ENCODE results near the gene CTU1. TPM values are rescaled to one million over a fixed set of nuclear protein-coding genes. Genes with fewer than 3 reads are reported as not detected.

The CTU1 gene
- total RNA-seq, 6 experiments from 2014 or later: 5.0 to 8.9 (median 5.9) TPM

DNA sequence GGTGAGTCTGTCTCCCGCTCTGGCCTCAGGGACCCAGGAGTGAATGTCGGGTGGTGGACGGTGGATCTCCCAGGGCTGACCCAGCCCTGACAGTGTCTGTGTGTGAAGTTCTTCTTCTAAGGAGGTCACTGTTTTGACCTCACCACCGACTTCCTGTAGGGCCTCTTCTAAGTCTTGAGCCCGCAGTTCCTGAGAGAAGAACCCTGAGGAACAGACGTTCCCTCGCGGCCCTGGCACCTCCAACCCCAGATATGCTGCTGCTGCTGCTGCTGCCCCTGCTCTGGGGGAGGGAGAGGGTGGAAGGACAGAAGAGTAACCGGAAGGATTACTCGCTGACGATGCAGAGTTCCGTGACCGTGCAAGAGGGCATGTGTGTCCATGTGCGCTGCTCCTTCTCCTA, 33.9 kb upstream of the CTU1 start, which contains the start of gene SIGLEC7:
TSS of gene SIGLEC7 (plus strand) at position 183 of the 400 bp plus-strand sequence. CDS start at position 252, 69 bp downstream.
- Mint-ChIP-seq H3K4me1 (ENCODE audit: low read depth) (no peaks in the 10 kb centered on the region), H3K4me3 (no peak within 1 kb of the TSS), H3K9me3 (peaks cover under 1% of the 10 kb centered on the region; the same call in 1 of the 2 replicates), H3K27ac (no peak within 1 kb of the TSS), H3K27me3 (ENCODE audit: insufficient read depth) (peaks cover 11% of the 10 kb centered on the region), H3K36me3 (ENCODE audit: low read depth) (no peaks in the 10 kb centered on the region)
- DNase-seq: no peak
- TF ChIP-seq, protein P1, sequence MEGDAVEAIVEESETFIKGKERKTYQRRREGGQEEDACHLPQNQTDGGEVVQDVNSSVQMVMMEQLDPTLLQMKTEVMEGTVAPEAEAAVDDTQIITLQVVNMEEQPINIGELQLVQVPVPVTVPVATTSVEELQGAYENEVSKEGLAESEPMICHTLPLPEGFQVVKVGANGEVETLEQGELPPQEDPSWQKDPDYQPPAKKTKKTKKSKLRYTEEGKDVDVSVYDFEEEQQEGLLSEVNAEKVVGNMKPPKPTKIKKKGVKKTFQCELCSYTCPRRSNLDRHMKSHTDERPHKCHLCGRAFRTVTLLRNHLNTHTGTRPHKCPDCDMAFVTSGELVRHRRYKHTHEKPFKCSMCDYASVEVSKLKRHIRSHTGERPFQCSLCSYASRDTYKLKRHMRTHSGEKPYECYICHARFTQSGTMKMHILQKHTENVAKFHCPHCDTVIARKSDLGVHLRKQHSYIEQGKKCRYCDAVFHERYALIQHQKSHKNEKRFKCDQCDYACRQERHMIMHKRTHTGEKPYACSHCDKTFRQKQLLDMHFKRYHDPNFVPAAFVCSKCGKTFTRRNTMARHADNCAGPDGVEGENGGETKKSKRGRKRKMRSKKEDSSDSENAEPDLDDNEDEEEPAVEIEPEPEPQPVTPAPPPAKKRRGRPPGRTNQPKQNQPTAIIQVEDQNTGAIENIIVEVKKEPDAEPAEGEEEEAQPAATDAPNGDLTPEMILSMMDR (IDR thresholded peaks at IDR 0.05): no peak

DNA sequence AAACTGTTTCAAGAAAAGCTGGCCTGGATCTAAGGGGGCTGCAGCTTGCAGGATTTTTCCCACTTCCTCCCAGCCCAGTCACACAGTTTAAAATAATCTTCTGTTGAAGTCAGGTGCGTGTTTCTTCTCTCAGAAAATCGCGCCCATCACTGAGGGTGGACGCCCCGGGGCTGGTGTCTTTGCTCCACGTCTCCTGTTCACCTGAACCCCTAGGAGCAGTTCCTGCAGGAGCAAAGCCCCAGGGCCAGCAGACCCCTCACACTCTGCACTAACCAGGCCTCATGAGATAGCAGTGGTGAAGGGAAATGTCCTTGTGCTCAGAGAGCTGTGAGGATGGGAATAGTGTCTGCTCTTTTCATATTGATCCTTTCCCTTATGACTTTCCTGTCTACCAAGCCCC, 33.0 kb upstream of the CTU1 start:
- no peaks in the 10 kb centered on the region for H3K4me1 Mint-ChIP-seq (ENCODE audit: low read depth)
- no peak overlapping the region for H3K27ac Mint-ChIP-seq
- DNase-seq: no peak
- peaks cover 11% of the 10 kb centered on the region for H3K27me3 Mint-ChIP-seq (ENCODE audit: insufficient read depth)
- peaks cover 4% of the 10 kb centered on the region; the same call in 1 of the 2 replicates for H3K9me3 Mint-ChIP-seq
- H3K4me3 Mint-ChIP-seq: no peak overlapping the region
- TF ChIP-seq, protein P1 (IDR thresholded peaks at IDR 0.05): no peak
- H3K36me3 Mint-ChIP-seq (ENCODE audit: low read depth): no peaks in the 10 kb centered on the region

DNA sequence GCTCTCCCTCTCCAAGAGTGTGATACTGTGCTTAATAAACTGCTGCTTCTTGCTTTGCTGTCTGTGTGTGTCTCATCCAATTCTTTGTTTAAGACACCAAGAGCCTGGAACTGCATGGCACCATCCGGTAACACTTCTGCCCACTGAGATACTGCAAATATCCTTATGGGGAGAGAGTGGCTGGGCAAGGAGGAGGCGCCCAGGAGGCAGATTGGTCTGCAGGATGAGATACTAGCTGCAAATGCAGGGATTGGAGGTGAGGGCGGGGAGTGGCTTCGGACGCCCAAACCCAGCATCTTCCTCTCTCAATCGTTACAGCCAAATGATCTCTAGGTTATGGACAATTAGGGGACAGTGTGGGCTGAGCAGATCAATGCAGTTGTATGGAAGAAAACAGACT, 32.2 kb upstream of the CTU1 start:
- no peak for DNase-seq
- TF ChIP-seq, protein P1 (IDR thresholded peaks at IDR 0.05): no peak
- H3K9me3 Mint-ChIP-seq: peaks cover 4% of the 10 kb centered on the region; the same call in 1 of the 2 replicates
- H3K27ac Mint-ChIP-seq: no peak overlapping the region
- H3K27me3 Mint-ChIP-seq (ENCODE audit: insufficient read depth): peaks cover 11% of the 10 kb centered on the region
- no peaks in the 10 kb centered on the region for H3K4me1 Mint-ChIP-seq (ENCODE audit: low read depth)
- no peaks in the 10 kb centered on the region for H3K36me3 Mint-ChIP-seq (ENCODE audit: low read depth)
- H3K4me3 Mint-ChIP-seq: no peak overlapping the region

DNA sequence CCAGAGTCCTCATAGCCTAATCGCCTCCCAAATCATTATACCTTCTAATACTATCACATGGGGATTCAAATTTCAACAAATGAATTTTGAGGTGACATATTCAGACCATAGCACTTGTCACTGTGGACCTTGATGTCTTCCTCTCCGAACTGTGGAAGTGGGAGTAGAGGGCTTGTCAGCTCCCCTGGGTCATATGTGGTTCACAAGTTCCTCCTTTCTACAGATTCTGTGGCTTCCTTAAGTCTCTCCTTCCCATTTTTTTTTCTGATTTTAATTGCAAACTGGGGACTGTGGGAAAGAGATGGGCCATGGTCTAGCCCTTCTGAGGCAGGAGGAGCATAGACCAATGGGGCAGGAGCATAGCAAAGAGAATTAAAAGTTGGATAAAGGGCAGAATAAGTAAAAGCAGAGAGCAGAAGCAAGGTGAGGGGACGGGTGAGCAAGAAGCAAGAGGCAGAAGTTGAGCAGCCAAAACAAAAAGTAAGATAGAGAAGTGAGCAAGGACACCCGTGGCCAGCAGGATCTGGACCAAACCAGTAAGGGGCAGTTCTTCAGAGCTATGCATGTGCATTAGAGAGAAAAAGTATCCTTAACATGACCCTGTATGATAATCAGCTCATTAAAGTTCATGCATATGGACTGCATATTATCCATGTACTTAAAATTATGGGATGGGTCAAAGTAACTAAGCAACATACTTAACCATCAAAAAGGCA, 31.2 kb upstream of the CTU1 start:
- Mint-ChIP-seq H3K4me1 (ENCODE audit: low read depth) (no peaks in the 10 kb centered on the region), H3K36me3 (ENCODE audit: low read depth) (no peaks in the 10 kb centered on the region), H3K9me3 (peaks cover 8% of the 10 kb centered on the region; the same call in 1 of the 2 replicates), H3K27ac (no peak overlapping the region), H3K27me3 (ENCODE audit: insufficient read depth) (peaks cover 11% of the 10 kb centered on the region), H3K4me3 (no peak overlapping the region)
- TF ChIP-seq, protein P1 (IDR thresholded peaks at IDR 0.05): no peak
- DNase-seq: no peak

DNA sequence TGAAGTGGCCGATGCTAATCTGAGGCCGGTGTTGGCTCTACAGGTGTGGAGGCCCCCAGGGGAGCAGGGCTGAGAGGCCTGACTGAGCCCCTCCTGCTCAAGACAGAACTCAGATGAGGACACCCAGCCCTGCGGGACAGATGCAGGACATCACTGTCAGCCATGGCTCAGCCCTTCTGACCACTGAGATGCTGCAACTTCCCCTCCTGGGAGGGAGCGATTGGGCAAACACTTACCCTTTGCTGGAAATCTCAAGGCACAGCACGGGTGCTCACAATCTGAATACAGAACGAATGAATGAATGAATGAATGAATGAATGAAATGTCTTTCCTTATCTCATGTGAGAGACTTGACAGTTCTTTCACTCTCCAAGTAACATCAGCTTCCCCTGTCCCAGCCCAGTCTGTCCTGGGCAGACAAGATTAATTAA, 30.4 kb upstream of the CTU1 start:
- DNase-seq: no peak
- Mint-ChIP-seq H3K27ac (no peak overlapping the region), H3K9me3 (peaks cover 8% of the 10 kb centered on the region; the same call in 1 of the 2 replicates), H3K4me1 (ENCODE audit: low read depth) (no peaks in the 10 kb centered on the region), H3K27me3 (ENCODE audit: insufficient read depth) (peaks cover 7% of the 10 kb centered on the region), H3K36me3 (ENCODE audit: low read depth) (no peaks in the 10 kb centered on the region), H3K4me3 (no peak overlapping the region)
- TF ChIP-seq, protein P1 (IDR thresholded peaks at IDR 0.05): no peak
